ENCODE results near the gene TSPAN11.

DNA sequence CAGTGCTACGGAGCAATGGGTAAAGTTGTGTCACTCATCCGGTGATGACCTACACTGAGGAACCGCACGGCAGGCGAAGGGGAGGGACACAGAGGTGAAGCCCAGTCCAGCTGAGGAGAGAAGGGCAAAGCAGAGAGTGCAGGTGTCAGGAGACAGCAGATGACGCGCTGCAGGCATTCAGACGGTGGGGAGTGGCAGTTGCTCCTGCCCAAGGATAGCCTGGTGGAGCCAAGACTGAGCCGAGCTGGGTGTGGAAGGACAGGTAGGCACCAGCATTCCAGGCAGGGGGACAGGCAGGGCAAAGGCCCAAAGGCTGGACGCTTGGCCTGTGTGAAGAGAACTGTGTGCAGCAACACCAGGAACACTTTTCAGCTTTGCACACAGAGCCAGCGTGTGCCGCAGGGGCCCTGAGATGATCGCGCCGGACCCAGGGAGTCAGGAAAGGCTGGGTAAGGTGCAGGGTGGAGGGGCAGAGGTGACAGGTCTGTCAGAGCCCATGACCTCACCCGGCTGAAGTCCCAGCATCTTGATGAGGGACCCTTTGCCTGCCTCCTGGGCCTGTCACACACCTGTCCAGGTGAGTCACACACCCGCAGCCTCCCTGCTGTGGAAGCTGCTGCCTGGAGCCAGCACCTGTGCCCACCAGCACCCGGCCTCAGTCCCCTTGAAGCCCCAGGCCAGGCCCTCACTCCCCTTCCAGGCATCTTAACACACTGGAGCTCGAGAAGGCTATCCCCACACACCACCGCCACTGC lies 48.4 kb downstream of the TSPAN11 start:
- TF ChIP-seq, protein P1, sequence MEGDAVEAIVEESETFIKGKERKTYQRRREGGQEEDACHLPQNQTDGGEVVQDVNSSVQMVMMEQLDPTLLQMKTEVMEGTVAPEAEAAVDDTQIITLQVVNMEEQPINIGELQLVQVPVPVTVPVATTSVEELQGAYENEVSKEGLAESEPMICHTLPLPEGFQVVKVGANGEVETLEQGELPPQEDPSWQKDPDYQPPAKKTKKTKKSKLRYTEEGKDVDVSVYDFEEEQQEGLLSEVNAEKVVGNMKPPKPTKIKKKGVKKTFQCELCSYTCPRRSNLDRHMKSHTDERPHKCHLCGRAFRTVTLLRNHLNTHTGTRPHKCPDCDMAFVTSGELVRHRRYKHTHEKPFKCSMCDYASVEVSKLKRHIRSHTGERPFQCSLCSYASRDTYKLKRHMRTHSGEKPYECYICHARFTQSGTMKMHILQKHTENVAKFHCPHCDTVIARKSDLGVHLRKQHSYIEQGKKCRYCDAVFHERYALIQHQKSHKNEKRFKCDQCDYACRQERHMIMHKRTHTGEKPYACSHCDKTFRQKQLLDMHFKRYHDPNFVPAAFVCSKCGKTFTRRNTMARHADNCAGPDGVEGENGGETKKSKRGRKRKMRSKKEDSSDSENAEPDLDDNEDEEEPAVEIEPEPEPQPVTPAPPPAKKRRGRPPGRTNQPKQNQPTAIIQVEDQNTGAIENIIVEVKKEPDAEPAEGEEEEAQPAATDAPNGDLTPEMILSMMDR (IDR thresholded peaks at IDR 0.05; ENCODE audit: insufficient read depth, low read length, poor library complexity, severe bottlenecking): no peak
- no peak for TF ChIP-seq EZH2phosphoT487 (conservative IDR thresholded peaks at IDR 0.05; ENCODE audit: low read length)

All from SU-DHL-6 (cell line).